Gastrocnemius medialis (tissue), 4 donors: ENCODE results near the gene ARMH1. TPM values are rescaled to one million over a fixed set of nuclear protein-coding genes. Genes with fewer than 3 reads are reported as not detected.

Experiments
- ATAC-seq, 2 donors: fragments of 150-250 bp; one replicate each; pipeline ENCODE4 v1.9.1; 2016
- DNase-seq, 2 donors: peaks; one replicate each; pipeline ENCODE4 v3.0.0-alpha.2; 2019
- H3K27ac ChIP-seq, 4 donors: fragments of 200-600 bp; sonication (generic); 1 replicate in 1 of 4; 2 replicates in 3 of 4; pipeline ENCODE4 v1.5.1; 2016 to 2018; ENCODE audit warnings: mild to moderate bottlenecking in 2 of 4, moderate library complexity in 1 of 4
- H3K27me3 ChIP-seq, 3 donors: fragments of 200-600 bp; sonication (generic) in 2 of 3; 1 replicate in 1 of 3; 2 replicates in 2 of 3; pipeline versions ENCODE4 v1.5.1 to v1.6.0; 2016 to 2019; ENCODE audit warnings: mild to moderate bottlenecking in 1 of 3, moderate library complexity in 1 of 3
- H3K36me3 ChIP-seq, 2 donors: fragments of 200-600 bp; sonication (generic) in 1 of 2; one replicate each; pipeline ENCODE4 v1.5.1; 2017 to 2018
- H3K4me1 ChIP-seq, 2 donors: fragments of 200-600 bp; sonication (generic) in 1 of 2; one replicate each; pipeline ENCODE4 v1.5.1; 2016 to 2017; ENCODE audit warnings: mild to moderate bottlenecking in 2 of 2
- H3K4me3 ChIP-seq, 4 donors: fragments of 200-600 bp; sonication (generic) in 3 of 4; 1 replicate in 1 of 4; 2 replicates in 3 of 4; pipeline ENCODE4 v1.5.1; 2016 to 2019; ENCODE audit warnings: mild to moderate bottlenecking in 2 of 4
- H3K9me3 ChIP-seq, 3 donors: fragments of 200-600 bp; sonication (generic) in 2 of 3; 1 replicate in 1 of 3; 2 replicates in 2 of 3; pipeline ENCODE4 v1.5.1; 2016 to 2019
- POLR2A ChIP-seq, 2 donors: fragments of 450-650 bp; IDR thresholded peaks; one replicate each; pipeline ENCODE4 v1.6.1; 2017; ENCODE audit warnings: antibody characterized with exemption in 2 of 2, mild to moderate bottlenecking in 2 of 2, moderate library complexity in 2 of 2
- in situ Hi-C, 4 donors: fragments of 200-750 bp; cut with MboI; loops; one replicate each; pipeline versions ENCODE4 v1.15.0 to v1.8.0; 2017; ENCODE audit warnings: low sequenced_read_pairs in 4 of 4
- intact Hi-C: fragments of 100-400 bp; cut with DNase I; formaldehyde crosslinking; loops from one replicate; pipeline ENCODE4 v1.15.1; 2023; ENCODE audit warnings: low total_unique reads
- total RNA-seq, 4 donors: library from RNA; depleted of rRNA; stranded (reverse); fragments of >200 nt; gene quantifications; one replicate each; pipeline versions ENCODE4 v1.1.0 to v1.2.3, GENCODE V29; 2016
- TF ChIP-seq, protein P1 (sequence below), 5 experiments: fragments of 450-650 bp in 3 of 5; fragments of 200-600 bp in 2 of 5; sonication (generic) in 2 of 5; IDR thresholded peaks in 4 of 5; conservative IDR thresholded peaks in 1 of 5; 1 replicate in 4 of 5; 2 replicates in 1 of 5; pipeline ENCODE4 v1.5.1; 2016 to 2019; ENCODE audit warnings: antibody characterized with exemption in 5 of 5, mild to moderate bottlenecking in 3 of 5, moderate library complexity in 3 of 5

The ARMH1 gene
- under 1 TPM in 1 of 4 donors, not detected in 3; 0.78 TPM for total RNA-seq

- H3K36me3 ChIP-seq: no peaks in the 10 kb centered on the region
- no peaks in the 10 kb centered on the region for H3K9me3 ChIP-seq
- TF ChIP-seq POLR2A (IDR thresholded peaks at IDR 0.05): peak; percentile 58 to 63
- TF ChIP-seq, protein P1, sequence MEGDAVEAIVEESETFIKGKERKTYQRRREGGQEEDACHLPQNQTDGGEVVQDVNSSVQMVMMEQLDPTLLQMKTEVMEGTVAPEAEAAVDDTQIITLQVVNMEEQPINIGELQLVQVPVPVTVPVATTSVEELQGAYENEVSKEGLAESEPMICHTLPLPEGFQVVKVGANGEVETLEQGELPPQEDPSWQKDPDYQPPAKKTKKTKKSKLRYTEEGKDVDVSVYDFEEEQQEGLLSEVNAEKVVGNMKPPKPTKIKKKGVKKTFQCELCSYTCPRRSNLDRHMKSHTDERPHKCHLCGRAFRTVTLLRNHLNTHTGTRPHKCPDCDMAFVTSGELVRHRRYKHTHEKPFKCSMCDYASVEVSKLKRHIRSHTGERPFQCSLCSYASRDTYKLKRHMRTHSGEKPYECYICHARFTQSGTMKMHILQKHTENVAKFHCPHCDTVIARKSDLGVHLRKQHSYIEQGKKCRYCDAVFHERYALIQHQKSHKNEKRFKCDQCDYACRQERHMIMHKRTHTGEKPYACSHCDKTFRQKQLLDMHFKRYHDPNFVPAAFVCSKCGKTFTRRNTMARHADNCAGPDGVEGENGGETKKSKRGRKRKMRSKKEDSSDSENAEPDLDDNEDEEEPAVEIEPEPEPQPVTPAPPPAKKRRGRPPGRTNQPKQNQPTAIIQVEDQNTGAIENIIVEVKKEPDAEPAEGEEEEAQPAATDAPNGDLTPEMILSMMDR (IDR thresholded peaks at IDR 0.05 in 4 of 5, conservative IDR thresholded peaks at IDR 0.05 in 1 of 5): no peak
- intact Hi-C loops: loop anchor here (2.0 to 5.0 kb wide), 2 partner anchors 42 to 56 kb away; partner anchors contain the start of gene RNU5D-1
- H3K27ac ChIP-seq: peak within 1 kb of the TSS; percentile 88 to 99 (median 95)
- peak within 1 kb of the TSS; percentile 62 to 88 (median 69) for H3K4me3 ChIP-seq
- ATAC-seq (peak; percentile 93 to 95), DNase-seq (peak; percentile 99 to 100)
- H3K27me3 ChIP-seq: no peaks in the 10 kb centered on the region
- peaks cover 21 to 44% of the 10 kb centered on the region in 2 donors for H3K4me1 ChIP-seq
- in situ Hi-C loops: no loop called here
Measured at GRCh38 chr1:44674113-44675000, at the start of gene ARMH1, which contains the start of gene TMEM53. ARMH1 (plus strand) TSS chr1:44674714; CDS start chr1:44689698, 14,984 bp downstream. TMEM53 (minus strand) TSS chr1:44674481; CDS start chr1:44674391, 90 bp downstream.

DNA sequence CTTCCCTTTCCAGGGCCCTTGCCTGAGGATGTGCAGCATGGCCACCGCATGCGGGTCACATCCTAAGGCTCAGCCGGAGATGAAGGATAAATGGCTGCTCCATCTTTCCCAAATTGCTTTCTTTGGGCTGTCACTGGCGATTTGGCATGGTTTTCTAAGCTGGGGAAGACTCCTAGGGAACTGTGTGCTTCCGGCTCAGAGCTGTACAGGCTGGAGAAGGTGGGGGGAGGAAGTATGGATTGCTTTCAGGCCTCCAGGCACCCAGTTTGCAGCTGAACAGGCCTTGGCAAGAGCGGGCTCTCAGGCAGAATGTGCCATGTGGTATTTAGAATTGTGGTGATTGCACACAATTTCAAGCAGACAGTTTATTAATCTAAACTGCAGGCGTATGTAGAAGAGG, 49.2 kb upstream of the ARMH1 start:
- no peak for DNase-seq
- Histone ChIP-seq H3K36me3 (no peaks in the 10 kb centered on the region), H3K27me3 (no peaks in the 10 kb centered on the region), H3K4me1 (peaks cover 0 to 7% of the 10 kb centered on the region in 2 donors), H3K27ac (no peak overlapping the region), H3K9me3 (no peaks in the 10 kb centered on the region), H3K4me3 (no peak overlapping the region)
- in situ Hi-C loops (no loop called here), intact Hi-C loops (no loop called here)
- ATAC-seq: no peak
- TF ChIP-seq, protein P1 (IDR thresholded peaks at IDR 0.05 in 4 of 5, conservative IDR thresholded peaks at IDR 0.05 in 1 of 5): no peak
- TF ChIP-seq POLR2A (IDR thresholded peaks at IDR 0.05): no peak

DNA sequence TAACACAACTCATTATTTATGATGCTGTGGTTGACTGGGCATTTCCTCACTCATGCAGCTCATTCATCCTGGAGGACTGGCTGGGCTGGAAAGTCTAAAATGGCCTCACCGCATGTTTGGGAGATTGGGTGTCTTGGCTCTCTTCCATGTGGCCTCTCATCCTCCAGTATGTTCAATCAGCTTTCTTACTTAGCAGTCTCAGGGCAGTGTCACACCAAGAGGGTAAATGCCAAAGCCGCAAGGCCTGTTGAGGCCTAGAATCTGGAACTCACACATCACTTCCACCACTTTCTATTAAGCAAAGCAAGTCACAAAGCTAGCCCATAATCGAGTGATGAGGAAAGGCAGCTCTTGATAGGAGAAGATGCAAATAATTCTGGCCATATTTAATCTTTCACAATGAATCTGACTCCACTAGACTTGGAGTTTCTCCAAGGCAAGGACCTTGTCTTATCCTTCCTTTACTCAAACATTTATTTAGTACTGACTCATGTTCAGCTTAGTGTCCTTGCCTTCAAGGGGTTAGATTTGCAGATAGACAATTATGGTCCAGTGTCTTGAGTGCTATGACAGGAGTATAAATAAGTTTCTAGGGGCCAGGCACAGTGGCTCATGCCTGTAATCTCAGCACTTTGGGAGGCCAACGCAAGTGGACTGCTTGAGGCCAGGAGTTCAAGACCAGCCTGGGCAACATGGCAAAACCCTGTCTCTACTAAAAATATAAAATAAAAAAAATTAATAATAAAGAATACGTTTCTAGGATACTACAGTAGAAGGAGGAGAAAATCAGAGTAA, 45.4 kb upstream of the ARMH1 start:
- H3K4me3 ChIP-seq: no peak overlapping the region
- H3K27me3 ChIP-seq: no peaks in the 10 kb centered on the region
- no peaks in the 10 kb centered on the region for H3K9me3 ChIP-seq
- TF ChIP-seq POLR2A (IDR thresholded peaks at IDR 0.05): no peak
- TF ChIP-seq, protein P1 (IDR thresholded peaks at IDR 0.05 in 4 of 5, conservative IDR thresholded peaks at IDR 0.05 in 1 of 5): no peak
- peaks cover 20 to 21% of the 10 kb centered on the region in 2 donors for H3K4me1 ChIP-seq
- in situ Hi-C loops (no loop called here), intact Hi-C loops (no loop called here)
- DNase-seq (no peak), ATAC-seq (no peak)
- peaks cover 0 to 3% of the 10 kb centered on the region in 2 donors for H3K36me3 ChIP-seq
- no peak overlapping the region for H3K27ac ChIP-seq

- Histone ChIP-seq H3K36me3 (peaks cover 0 to 9% of the 10 kb centered on the region in 2 donors), H3K27ac (no peak overlapping the region), H3K9me3 (no peaks in the 10 kb centered on the region), H3K4me3 (no peak overlapping the region), H3K27me3 (no peaks in the 10 kb centered on the region), H3K4me1 (peaks cover 20 to 27% of the 10 kb centered on the region in 2 donors)
- TF ChIP-seq POLR2A (IDR thresholded peaks at IDR 0.05): no peak
- TF ChIP-seq, protein P1 (IDR thresholded peaks at IDR 0.05 in 4 of 5, conservative IDR thresholded peaks at IDR 0.05 in 1 of 5): no peak
- in situ Hi-C loops: no loop called here
- ATAC-seq (no peak), DNase-seq (no peak)
- intact Hi-C loops: loop anchor here (5.0 kb wide), 2 partner anchors 42 to 102 kb away; partner anchors contain the start of genes ARMH1, RNU5D-1 and TMEM53
Measured at GRCh38 chr1:44630116-44630515, 44.4 kb upstream of the ARMH1 start.
